GM12872 (cell line): ENCODE data around the gene GGTA1.

ENCODE experiments used
- TF ChIP-seq, protein P1 (sequence below): IDR thresholded peaks from 3 replicates; pipeline ENCODE4 v1.5.1; 2011; ENCODE audit warnings: low read depth, mild to moderate bottlenecking, low read length, moderate library complexity; ENCODE audit not compliant: insufficient read depth

The GGTA1 gene

DNA sequence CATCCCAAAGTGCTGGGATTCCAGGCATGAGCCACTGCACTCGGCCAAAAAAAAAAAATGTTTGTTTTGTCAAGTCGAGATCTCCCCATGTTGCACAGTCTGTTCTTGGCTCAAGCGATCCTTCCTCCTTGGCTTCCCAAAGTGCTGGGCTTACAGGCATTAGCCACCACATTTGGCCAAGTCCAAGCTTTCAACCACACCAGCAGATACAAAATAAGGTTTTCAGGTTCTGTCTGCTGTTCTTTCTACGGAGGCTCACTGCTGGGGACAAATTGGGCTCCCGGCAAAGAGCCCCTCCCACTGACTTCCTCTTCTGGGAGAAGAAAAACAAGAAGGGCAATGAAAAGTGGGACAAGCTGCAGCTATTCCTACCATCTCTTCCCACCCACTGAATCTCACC, 37.6 kb upstream of the GGTA1 start:
- TF ChIP-seq, protein P1, sequence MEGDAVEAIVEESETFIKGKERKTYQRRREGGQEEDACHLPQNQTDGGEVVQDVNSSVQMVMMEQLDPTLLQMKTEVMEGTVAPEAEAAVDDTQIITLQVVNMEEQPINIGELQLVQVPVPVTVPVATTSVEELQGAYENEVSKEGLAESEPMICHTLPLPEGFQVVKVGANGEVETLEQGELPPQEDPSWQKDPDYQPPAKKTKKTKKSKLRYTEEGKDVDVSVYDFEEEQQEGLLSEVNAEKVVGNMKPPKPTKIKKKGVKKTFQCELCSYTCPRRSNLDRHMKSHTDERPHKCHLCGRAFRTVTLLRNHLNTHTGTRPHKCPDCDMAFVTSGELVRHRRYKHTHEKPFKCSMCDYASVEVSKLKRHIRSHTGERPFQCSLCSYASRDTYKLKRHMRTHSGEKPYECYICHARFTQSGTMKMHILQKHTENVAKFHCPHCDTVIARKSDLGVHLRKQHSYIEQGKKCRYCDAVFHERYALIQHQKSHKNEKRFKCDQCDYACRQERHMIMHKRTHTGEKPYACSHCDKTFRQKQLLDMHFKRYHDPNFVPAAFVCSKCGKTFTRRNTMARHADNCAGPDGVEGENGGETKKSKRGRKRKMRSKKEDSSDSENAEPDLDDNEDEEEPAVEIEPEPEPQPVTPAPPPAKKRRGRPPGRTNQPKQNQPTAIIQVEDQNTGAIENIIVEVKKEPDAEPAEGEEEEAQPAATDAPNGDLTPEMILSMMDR, result no peak

DNA sequence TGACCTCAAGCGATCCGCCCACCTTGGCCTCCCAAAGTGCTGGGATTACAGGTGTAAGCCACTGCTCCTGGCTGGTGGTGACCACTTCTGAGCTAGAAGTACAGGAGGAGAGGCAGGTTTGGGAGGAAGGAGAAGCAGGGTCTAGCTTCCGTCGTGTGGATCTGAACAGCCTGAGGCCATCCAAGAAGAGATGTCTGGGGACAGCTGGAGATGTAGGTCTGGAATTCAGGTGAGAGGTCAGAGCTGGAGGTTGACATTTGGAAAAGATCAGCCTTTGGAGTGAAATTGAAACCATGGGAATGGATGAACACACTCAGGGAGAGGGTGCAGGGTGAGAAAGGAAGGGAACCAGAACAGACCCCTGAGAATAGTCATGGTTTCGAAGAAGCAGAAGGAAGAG, 33.2 kb upstream of the GGTA1 start:
- TF ChIP-seq, protein P1, result no peak

DNA sequence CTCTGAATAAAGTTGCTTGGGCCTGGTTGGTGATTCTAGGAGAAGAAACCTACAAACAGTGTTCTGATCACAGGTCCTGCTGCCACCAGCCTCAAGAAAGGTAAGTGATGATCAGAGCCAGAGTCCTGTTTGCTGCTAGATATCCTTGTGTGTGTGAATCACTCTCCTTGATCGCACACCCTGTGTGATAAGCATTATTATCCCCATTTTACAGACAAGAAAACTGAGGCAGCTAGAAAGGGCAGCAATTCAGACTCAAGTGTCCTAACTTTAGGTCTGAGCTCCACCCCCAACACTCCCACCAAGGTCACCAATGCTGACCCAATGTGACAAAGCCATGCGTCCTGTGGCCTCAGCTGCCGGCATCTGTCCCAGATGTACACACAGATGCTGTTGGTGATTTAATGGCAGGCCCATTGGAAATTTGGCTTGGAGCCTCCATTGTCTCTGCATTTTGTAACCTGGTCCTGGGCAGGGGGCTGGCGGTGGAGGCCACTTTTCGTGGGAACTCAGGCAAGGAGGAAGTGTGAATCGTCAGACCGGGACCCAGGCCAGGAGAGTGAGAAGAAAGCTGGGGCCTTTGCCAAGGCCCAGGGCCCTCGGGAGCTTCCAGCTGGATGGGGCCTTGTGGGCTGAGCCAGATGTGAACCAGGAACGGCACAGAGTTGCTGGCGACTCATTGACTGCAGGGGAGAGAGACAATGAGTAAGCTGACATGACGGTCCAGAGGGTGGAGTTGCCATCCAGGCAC, 29.8 kb upstream of the GGTA1 start:
- TF ChIP-seq, protein P1, result no peak

DNA sequence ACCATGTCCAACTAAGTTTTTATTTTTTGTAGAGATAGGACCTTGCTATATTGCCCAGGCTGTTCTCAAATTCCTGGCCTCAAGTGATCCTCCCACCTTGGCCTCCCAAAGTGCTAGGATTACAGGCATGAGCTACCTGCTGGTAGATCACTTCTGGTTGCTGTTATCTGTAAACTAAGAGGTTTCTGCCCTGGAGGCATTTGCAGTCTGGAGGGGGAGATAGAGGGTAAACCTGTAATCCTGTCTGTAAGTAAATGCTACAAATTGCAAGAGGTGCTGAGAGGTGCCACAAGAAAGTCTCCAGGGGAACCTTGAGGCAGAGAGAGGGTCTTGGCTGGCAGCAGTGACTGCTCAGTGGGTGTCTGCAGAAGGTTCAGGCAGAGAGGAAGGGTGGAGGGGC, 29.0 kb upstream of the GGTA1 start:
- TF ChIP-seq, protein P1, result no peak

DNA sequence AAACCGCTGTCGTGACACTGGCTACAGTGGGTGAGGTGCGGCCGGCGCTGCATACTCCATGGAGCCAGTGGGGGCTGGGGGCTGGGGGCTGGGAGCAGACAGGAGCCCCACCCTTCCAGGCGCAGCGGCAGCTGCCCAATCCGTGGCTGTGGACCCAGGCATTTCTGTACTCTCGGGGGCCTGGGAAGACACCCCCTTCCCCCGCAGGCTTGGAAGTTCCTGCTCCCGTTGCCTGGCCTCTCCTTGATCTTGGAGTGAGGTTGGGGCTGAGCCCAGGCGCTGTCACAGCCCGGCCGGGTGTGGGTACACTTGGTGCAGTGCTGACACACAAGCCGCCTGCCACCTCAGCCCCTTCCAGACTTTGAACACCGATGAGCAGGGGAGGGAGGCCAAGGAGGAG, 27.7 kb upstream of the GGTA1 start:
- TF ChIP-seq, protein P1, result no peak

DNA sequence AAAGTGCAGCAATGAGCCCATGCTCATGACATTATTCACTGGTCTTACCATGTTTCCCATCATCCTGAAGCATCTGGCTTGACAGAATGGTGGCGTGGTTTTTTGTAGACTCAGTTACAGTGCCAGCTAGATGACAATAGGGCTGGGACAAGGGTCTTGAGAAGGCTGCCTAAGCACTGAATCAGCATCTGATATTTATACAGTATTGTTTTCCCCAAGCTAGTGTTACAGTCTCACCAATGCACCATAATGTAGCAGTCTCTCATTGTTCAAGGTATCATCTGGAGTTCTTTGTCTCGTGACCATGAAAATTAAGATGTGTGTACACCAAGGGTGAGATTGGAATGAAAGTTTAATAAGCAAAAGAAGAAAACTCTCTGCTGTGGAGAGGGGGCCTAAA, 19.0 kb upstream of the GGTA1 start:
- TF ChIP-seq, protein P1, result no peak

DNA sequence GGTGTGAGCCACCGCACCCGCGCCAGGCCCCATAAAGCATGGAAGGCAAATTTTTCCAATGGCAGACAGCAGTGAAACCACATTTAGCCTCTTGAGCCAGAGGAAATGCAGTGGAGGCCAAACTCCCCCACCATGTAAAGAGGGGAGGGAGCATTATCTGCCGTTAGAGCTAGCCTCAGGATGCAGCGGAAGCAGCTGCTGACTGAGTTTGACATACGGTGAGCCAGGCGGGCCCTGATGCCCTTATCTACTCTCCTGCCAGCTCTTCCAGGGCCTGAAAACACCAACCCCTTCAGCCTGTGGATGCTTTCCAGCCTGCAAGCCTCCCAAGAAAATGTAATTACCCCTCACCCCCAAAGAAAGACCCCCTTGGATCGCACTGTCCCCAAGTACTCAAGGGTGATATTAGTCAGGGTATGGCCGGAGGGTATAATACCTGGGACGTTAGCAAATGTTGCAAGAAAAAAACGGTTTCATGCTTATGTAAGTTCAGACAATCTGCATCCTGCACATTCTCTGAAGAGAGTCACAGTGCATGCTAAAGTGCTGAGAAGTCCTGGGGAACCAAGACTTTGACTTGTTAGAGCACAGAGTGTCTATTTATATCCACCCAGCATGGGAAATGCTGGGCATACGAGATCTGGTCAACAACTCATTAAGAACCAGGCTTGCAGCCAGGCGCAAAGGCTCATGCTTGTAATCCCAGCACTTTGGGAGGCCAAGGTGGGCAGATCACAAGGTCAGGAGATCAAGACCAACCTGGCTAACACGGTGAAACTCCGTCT, 11.3 kb upstream of the GGTA1 start:
- TF ChIP-seq, protein P1, result no peak
